ENCODE data around the gene SCO2. TPM values are rescaled to one million over a fixed set of nuclear protein-coding genes. Genes with fewer than 3 reads are reported as not detected.

The SCO2 gene
- total and polyA plus RNA-seq, 2 of the 13 experiments (the other 11 are each of a cell fraction or from before 2014, with no cell fraction given) = 0.32 to 3.7 TPM

- TF ChIP-seq ARID4A (CRISPR knock-in tag; IDR thresholded peaks at IDR 0.05; ENCODE audit: borderline replicate concordance) = peak; percentile 55; the same call in 1 of the 2 replicates
- peak; percentile 70; the same call in 1 of the 2 replicates for TF ChIP-seq ZNF687 (CRISPR knock-in tag; IDR thresholded peaks at IDR 0.05)
- peak; percentile 74 for TF ChIP-seq CREM (IDR thresholded peaks at IDR 0.05)
- no peak for TF ChIP-seq CREM (CRISPR knock-in tag; IDR thresholded peaks at IDR 0.05)
- peak; percentile 29; the same call in 2 of the 3 replicates for TF ChIP-seq MXI1 (IDR thresholded peaks at IDR 0.05; ENCODE audit: borderline replicate concordance, low read depth, low read length)
- no peak for TF ChIP-seq ISX (CRISPR knock-in tag; conservative IDR thresholded peaks at IDR 0.05)
- peak; percentile 78; the same call in 1 of the 2 replicates for TF ChIP-seq ZSCAN25 (CRISPR knock-in tag; IDR thresholded peaks at IDR 0.05)
- TF ChIP-seq FOXA3 (CRISPR knock-in tag; IDR thresholded peaks at IDR 0.05) = peak; percentile 7; the same call in 1 of the 2 replicates
- no peak for TF ChIP-seq CSRNP1 (CRISPR knock-in tag; IDR thresholded peaks at IDR 0.05)
- TF ChIP-seq IKZF5 (CRISPR knock-in tag; IDR thresholded peaks at IDR 0.05) = no peak
- TF ChIP-seq PRDM10 (CRISPR knock-in tag; IDR thresholded peaks at IDR 0.05; ENCODE audit: low read depth) = 0 out of 2 replicates have a peak, but pooled peaks have one; percentile 14
- 0 out of 2 replicates have a peak, but pooled peaks have one; percentile 10 for TF ChIP-seq PITX1 (CRISPR knock-in tag; IDR thresholded peaks at IDR 0.05)
Measured at GRCh38 chr22:50568626-50569025, 43.2 kb upstream of the SCO2 start (continued).

All from HepG2 (cell line).